ENCODE measurements around the gene RAD18.

Gene RAD18

DNA sequence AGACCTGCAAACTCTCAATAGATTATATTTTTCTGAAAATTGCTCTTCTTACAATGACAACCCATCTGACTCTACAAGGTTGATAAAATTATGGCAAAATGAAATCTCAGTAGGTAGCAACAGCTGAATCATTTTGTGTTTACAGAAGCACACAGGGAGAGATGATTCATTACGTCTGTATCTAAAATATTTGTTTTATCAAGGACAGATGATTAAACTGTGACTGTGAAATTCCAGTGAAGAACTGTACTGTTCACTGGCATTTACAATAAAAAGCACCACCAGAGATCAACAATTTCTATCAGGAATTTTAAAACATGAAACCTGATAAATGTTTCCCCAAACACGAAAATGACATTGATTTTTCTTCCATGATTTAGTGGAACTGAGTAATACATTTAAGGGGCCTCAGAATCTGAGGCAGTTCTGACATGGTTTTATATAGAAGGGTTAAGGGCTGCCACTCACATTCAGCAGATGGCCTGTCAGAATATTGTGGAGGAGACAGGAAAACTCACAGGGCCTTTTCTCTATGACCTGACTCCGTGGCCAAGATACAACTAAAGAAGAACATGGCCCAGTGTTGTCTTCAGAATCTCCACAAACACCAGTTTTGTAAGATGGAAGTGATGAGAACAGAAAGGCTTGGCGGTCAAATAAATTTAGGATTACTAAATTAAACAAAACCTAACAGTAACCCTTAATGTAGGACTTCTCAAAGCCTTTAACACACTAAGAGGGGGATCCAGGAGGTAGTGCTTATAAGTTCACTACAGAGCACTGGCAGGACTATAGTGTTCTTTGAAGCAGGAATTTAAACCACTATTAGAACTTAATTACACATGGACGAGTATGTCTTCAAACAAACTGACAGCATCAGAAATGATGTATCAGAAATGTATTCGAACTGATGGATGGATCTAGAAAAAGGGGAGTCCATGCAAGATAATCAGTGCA lies 25.9 kb downstream of the RAD18 start:
- ATAC-seq, result peak; percentile 96
- peak; percentile 85 for TF ChIP-seq ISL1 (CRISPR knock-in tag; IDR thresholded peaks at IDR 0.05)
- TF ChIP-seq TCF4 (CRISPR knock-in tag; IDR thresholded peaks at IDR 0.05; ENCODE audit: borderline replicate concordance), result no peak
- TF ChIP-seq, protein P1, sequence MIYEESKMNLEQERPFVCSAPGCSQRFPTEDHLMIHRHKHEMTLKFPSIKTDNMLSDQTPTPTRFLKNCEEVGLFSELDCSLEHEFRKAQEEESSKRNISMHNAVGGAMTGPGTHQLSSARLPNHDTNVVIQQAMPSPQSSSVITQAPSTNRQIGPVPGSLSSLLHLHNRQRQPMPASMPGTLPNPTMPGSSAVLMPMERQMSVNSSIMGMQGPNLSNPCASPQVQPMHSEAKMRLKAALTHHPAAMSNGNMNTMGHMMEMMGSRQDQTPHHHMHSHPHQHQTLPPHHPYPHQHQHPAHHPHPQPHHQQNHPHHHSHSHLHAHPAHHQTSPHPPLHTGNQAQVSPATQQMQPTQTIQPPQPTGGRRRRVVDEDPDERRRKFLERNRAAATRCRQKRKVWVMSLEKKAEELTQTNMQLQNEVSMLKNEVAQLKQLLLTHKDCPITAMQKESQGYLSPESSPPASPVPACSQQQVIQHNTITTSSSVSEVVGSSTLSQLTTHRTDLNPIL (CRISPR knock-in tag; IDR thresholded peaks at IDR 0.05; ENCODE audit: low read depth), result peak; percentile 64; the same call in 1 of the 2 replicates
- TF ChIP-seq SNAI2 (CRISPR knock-in tag; IDR thresholded peaks at IDR 0.05), result no peak

DNA sequence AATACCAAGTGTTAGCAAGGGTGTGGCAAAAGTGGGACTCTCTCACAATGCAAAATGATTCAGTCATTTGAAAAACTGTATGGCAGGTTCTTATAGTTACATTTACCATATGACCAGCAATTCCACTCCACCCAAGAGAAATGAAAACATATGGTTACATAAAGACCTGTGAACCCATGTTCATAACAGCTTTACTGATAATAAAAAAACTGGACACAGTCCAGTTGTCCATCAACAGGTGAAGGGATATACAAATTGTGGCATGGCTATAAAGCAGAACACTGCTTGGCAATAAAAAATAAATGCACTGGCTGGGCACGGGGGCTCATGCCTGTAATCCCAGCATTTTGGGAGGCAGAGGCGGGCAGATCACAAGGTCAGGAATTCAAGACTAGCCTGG lies 30.8 kb downstream of the RAD18 start:
- TF ChIP-seq SNAI2 (CRISPR knock-in tag; IDR thresholded peaks at IDR 0.05) (no peak), TOX (CRISPR knock-in tag; IDR thresholded peaks at IDR 0.05; ENCODE audit: borderline replicate concordance) (no peak), ZNF70 (CRISPR knock-in tag; IDR thresholded peaks at IDR 0.05) (no peak), BACH2 (CRISPR knock-in tag; IDR thresholded peaks at IDR 0.05; ENCODE audit: borderline replicate concordance) (no peak), TCF4 (CRISPR knock-in tag; IDR thresholded peaks at IDR 0.05; ENCODE audit: borderline replicate concordance) (no peak), ISL1 (CRISPR knock-in tag; IDR thresholded peaks at IDR 0.05) (no peak), ZC3H10 (CRISPR knock-in tag; IDR thresholded peaks at IDR 0.05) (no peak), ZFP3 (CRISPR knock-in tag; IDR thresholded peaks at IDR 0.05) (no peak), ZNF8 (CRISPR knock-in tag; IDR thresholded peaks at IDR 0.05) (no peak), ESRRG (CRISPR knock-in tag; IDR thresholded peaks at IDR 0.05) (no peak), ZFP30 (CRISPR knock-in tag; IDR thresholded peaks at IDR 0.05) (no peak)
- TF ChIP-seq, protein P2, sequence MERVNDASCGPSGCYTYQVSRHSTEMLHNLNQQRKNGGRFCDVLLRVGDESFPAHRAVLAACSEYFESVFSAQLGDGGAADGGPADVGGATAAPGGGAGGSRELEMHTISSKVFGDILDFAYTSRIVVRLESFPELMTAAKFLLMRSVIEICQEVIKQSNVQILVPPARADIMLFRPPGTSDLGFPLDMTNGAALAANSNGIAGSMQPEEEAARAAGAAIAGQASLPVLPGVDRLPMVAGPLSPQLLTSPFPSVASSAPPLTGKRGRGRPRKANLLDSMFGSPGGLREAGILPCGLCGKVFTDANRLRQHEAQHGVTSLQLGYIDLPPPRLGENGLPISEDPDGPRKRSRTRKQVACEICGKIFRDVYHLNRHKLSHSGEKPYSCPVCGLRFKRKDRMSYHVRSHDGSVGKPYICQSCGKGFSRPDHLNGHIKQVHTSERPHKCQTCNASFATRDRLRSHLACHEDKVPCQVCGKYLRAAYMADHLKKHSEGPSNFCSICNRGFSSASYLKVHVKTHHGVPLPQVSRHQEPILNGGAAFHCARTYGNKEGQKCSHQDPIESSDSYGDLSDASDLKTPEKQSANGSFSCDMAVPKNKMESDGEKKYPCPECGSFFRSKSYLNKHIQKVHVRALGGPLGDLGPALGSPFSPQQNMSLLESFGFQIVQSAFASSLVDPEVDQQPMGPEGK (CRISPR knock-in tag; IDR thresholded peaks at IDR 0.05; ENCODE audit: borderline replicate concordance), result no peak
- TF ChIP-seq, protein P1 (CRISPR knock-in tag; IDR thresholded peaks at IDR 0.05; ENCODE audit: low read depth), result no peak
- no peak for ATAC-seq

DNA sequence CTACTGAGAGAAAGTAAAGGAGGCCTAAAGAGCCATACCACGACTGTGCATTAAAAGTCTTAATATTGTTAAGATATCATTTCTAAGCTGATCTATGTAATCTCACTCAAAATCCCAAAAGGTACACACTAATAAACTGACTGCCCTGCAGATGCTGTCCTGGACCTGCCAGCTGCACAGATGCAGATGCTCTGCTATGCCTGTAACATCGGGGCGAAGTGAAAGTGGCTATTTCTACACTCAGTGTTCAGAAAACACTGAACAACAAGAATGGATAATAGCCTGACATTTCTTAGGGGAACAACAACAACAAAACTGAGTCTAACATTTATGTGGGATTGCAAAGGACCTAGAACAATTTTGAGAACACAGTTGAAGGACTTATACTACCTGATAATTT lies 31.9 kb downstream of the RAD18 start:
- TF ChIP-seq ZC3H10 (CRISPR knock-in tag; IDR thresholded peaks at IDR 0.05), result no peak
- TF ChIP-seq SNAI2 (CRISPR knock-in tag; IDR thresholded peaks at IDR 0.05), result no peak
- TF ChIP-seq ZFP3 (CRISPR knock-in tag; IDR thresholded peaks at IDR 0.05), result no peak
- no peak for TF ChIP-seq ZFP30 (CRISPR knock-in tag; IDR thresholded peaks at IDR 0.05)
- no peak for TF ChIP-seq OSR1 (CRISPR knock-in tag; IDR thresholded peaks at IDR 0.05)
- TF ChIP-seq ZNF8 (CRISPR knock-in tag; IDR thresholded peaks at IDR 0.05), result no peak
- TF ChIP-seq ISL1 (CRISPR knock-in tag; IDR thresholded peaks at IDR 0.05), result no peak
- TF ChIP-seq, protein P1 (CRISPR knock-in tag; IDR thresholded peaks at IDR 0.05; ENCODE audit: low read depth), result no peak
- no peak for TF ChIP-seq GLIS3 (CRISPR knock-in tag; IDR thresholded peaks at IDR 0.05)
- no peak for TF ChIP-seq TCF4 (CRISPR knock-in tag; IDR thresholded peaks at IDR 0.05; ENCODE audit: borderline replicate concordance)
- TF ChIP-seq ARNTL (CRISPR knock-in tag; IDR thresholded peaks at IDR 0.05; ENCODE audit: borderline replicate concordance, low read depth), result no peak
- TF ChIP-seq ESRRG (CRISPR knock-in tag; IDR thresholded peaks at IDR 0.05), result no peak
- TF ChIP-seq ZNF565 (CRISPR knock-in tag; conservative IDR thresholded peaks at IDR 0.05; ENCODE audit: low read depth), result no peak
- no peak for TF ChIP-seq ZNF70 (CRISPR knock-in tag; IDR thresholded peaks at IDR 0.05)
- no peak for TF ChIP-seq BACH2 (CRISPR knock-in tag; IDR thresholded peaks at IDR 0.05; ENCODE audit: borderline replicate concordance)
- peak; percentile 62 for ATAC-seq

DNA sequence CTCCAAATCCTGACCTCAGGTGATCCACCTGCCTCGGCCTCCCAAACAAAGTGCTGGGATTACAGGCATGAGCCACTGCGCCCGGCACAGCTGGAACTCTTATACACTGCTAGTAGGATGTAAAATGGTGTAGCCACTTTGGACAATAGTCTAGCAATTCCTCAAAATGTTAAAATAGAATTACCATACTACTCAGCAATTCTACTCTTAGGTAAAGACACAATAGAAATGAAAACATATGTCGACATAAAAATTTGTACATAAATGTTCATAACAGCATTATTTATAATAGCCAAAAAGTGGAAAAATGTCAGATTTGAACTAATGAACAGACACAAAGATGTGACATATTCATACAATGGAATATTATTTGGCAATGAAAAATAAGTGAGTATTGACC lies 33.4 kb downstream of the RAD18 start:
- no peak for ATAC-seq
- TF ChIP-seq TOX (CRISPR knock-in tag; IDR thresholded peaks at IDR 0.05; ENCODE audit: borderline replicate concordance) (no peak), GLIS3 (CRISPR knock-in tag; IDR thresholded peaks at IDR 0.05) (no peak), PPARA (CRISPR knock-in tag; IDR thresholded peaks at IDR 0.05; ENCODE audit: borderline replicate concordance) (no peak), ZNF8 (CRISPR knock-in tag; IDR thresholded peaks at IDR 0.05) (no peak), TCF4 (CRISPR knock-in tag; IDR thresholded peaks at IDR 0.05; ENCODE audit: borderline replicate concordance) (no peak), ZFP30 (CRISPR knock-in tag; IDR thresholded peaks at IDR 0.05) (no peak), ARNTL (CRISPR knock-in tag; IDR thresholded peaks at IDR 0.05; ENCODE audit: borderline replicate concordance, low read depth) (no peak)
- TF ChIP-seq, protein P2 (CRISPR knock-in tag; IDR thresholded peaks at IDR 0.05; ENCODE audit: borderline replicate concordance), result no peak
- TF ChIP-seq, protein P3, sequence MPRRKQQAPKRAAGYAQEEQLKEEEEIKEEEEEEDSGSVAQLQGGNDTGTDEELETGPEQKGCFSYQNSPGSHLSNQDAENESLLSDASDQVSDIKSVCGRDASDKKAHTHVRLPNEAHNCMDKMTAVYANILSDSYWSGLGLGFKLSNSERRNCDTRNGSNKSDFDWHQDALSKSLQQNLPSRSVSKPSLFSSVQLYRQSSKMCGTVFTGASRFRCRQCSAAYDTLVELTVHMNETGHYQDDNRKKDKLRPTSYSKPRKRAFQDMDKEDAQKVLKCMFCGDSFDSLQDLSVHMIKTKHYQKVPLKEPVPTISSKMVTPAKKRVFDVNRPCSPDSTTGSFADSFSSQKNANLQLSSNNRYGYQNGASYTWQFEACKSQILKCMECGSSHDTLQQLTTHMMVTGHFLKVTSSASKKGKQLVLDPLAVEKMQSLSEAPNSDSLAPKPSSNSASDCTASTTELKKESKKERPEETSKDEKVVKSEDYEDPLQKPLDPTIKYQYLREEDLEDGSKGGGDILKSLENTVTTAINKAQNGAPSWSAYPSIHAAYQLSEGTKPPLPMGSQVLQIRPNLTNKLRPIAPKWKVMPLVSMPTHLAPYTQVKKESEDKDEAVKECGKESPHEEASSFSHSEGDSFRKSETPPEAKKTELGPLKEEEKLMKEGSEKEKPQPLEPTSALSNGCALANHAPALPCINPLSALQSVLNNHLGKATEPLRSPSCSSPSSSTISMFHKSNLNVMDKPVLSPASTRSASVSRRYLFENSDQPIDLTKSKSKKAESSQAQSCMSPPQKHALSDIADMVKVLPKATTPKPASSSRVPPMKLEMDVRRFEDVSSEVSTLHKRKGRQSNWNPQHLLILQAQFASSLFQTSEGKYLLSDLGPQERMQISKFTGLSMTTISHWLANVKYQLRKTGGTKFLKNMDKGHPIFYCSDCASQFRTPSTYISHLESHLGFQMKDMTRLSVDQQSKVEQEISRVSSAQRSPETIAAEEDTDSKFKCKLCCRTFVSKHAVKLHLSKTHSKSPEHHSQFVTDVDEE (CRISPR knock-in tag; IDR thresholded peaks at IDR 0.05), result no peak
- TF ChIP-seq, protein P4, sequence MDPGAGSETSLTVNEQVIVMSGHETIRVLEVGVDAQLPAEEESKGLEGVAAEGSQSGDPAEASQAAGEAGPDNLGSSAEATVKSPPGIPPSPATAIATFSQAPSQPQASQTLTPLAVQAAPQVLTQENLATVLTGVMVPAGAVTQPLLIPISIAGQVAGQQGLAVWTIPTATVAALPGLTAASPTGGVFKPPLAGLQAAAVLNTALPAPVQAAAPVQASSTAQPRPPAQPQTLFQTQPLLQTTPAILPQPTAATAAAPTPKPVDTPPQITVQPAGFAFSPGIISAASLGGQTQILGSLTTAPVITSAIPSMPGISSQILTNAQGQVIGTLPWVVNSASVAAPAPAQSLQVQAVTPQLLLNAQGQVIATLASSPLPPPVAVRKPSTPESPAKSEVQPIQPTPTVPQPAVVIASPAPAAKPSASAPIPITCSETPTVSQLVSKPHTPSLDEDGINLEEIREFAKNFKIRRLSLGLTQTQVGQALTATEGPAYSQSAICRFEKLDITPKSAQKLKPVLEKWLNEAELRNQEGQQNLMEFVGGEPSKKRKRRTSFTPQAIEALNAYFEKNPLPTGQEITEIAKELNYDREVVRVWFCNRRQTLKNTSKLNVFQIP (CRISPR knock-in tag; IDR thresholded peaks at IDR 0.05; ENCODE audit: borderline replicate concordance, low read depth), result no peak

Data from SK-N-SH treated with all-trans-retinoic acid at 6 μM for 48 hours (cell line).